Activated CD4-positive, alpha-beta T cell treated with anti-CD3 and anti-CD28 coated beads, Interleukin-2, amount 10 ng/mL, durations not matched to agents 7 days and 5 days (primary cell): ENCODE measurements around the gene SHOX. TPM values are rescaled to one million over a fixed set of nuclear protein-coding genes. Genes with fewer than 3 reads are reported as not detected.

Source experiments
- CTCF ChIA-PET: fragments of 350-600 bp; sonication (Branson Sonifier 250); formaldehyde crosslinking; loops from one replicate; lab custom pipeline; 2021; ENCODE audit warnings: antibody characterized with exemption; lab: Charles Lee
- POLR2A ChIA-PET: fragments of 350-600 bp; sonication (Branson Sonifier 250); formaldehyde crosslinking; loops from one replicate; lab custom pipeline; 2021; ENCODE audit warnings: antibody characterized with exemption; lab: Charles Lee
- DNase-seq: peaks from one replicate; pipeline ENCODE4 v3.0.0-alpha.2; 2020
- H3K27ac Mint-ChIP-seq: one replicate; pipeline ENCODE4 v1.8.0; 2021; ENCODE audit warnings: mild to moderate bottlenecking, moderate library complexity, mixed read lengths
- H3K27me3 Mint-ChIP-seq: one replicate; pipeline ENCODE4 v1.8.0; 2021; ENCODE audit warnings: mixed read lengths
- H3K36me3 Mint-ChIP-seq: one replicate; pipeline ENCODE4 v1.8.0; 2021; ENCODE audit warnings: low read depth, mixed read lengths
- H3K4me1 Mint-ChIP-seq: one replicate; pipeline ENCODE4 v1.8.0; 2021; ENCODE audit warnings: mixed read lengths
- H3K4me3 Mint-ChIP-seq: one replicate; pipeline ENCODE4 v1.8.0; 2021; ENCODE audit warnings: mild to moderate bottlenecking, moderate library complexity, mixed read lengths
- H3K9me3 Mint-ChIP-seq: one replicate; pipeline ENCODE4 v1.8.0; 2021; ENCODE audit warnings: mixed read lengths
- total RNA-seq, 2 experiments: library from RNA; stranded (reverse); gene quantifications; one replicate each; pipeline ENCODE4 v1.2.3, GENCODE V29; 2021

SHOX gene
- total RNA-seq, 2 experiments from 2014 or later: not detected

DNA sequence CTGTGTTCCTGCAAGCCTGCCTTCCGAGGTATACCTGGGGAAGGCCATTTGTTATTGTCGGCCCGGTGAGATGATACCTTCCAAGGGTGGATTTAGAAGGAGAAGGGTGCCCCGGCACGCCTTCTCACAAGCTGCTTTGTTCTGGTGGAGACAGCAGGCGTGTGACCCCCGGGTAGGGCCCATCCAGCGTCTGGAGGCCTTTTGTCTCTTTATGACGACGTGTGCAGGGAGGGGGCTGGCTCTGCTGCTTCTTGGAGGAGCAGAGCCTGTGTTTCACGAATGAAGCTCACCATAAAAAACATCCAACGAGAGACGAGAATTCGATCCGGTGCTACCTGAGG lies 45.3 kb downstream of the SHOX start:
- Mint-ChIP-seq H3K36me3 (peaks cover 2% of the 10 kb centered on the region), H3K27me3 (no peaks in the 10 kb centered on the region), H3K4me3 (no peak overlapping the region), H3K9me3 (peaks cover 8% of the 10 kb centered on the region), H3K4me1 (no peaks in the 10 kb centered on the region), H3K27ac (no peak overlapping the region)
- DNase-seq: no peak
- ChIA-PET POLR2A (no interaction called here), CTCF (no interaction called here)

- H3K9me3 Mint-ChIP-seq: peaks cover 16% of the 10 kb centered on the region
- no peaks in the 10 kb centered on the region for H3K4me1 Mint-ChIP-seq
- ChIA-PET POLR2A (no interaction called here), CTCF (no interaction called here)
- no peak overlapping the region for H3K27ac Mint-ChIP-seq
- H3K4me3 Mint-ChIP-seq: no peak overlapping the region
- no peaks in the 10 kb centered on the region for H3K27me3 Mint-ChIP-seq
- no peak for DNase-seq
- H3K36me3 Mint-ChIP-seq: peaks cover 2% of the 10 kb centered on the region
These were observed 46.8 kb downstream of the SHOX start for GRCh38 chrX:677376-677775.

- H3K4me3 Mint-ChIP-seq: no peak overlapping the region
- peaks cover 16% of the 10 kb centered on the region for H3K9me3 Mint-ChIP-seq
- POLR2A ChIA-PET: no interaction called here
- H3K27me3 Mint-ChIP-seq: no peaks in the 10 kb centered on the region
- H3K36me3 Mint-ChIP-seq: peaks cover 2% of the 10 kb centered on the region
- H3K4me1 Mint-ChIP-seq: no peaks in the 10 kb centered on the region
- no peak for DNase-seq
- CTCF ChIA-PET: no interaction called here
- H3K27ac Mint-ChIP-seq: no peak overlapping the region
These were observed 48.8 kb downstream of the SHOX start for GRCh38 chrX:679291-679979.

GRCh38 chrX:680062-680461 lies 49.5 kb downstream of the SHOX start:
- Mint-ChIP-seq H3K27ac (no peak overlapping the region), H3K4me1 (no peaks in the 10 kb centered on the region), H3K4me3 (no peak overlapping the region), H3K27me3 (no peaks in the 10 kb centered on the region), H3K36me3 (peaks cover 2% of the 10 kb centered on the region), H3K9me3 (peaks cover 16% of the 10 kb centered on the region)
- no peak for DNase-seq
- ChIA-PET CTCF (no interaction called here), POLR2A (no interaction called here)

DNA sequence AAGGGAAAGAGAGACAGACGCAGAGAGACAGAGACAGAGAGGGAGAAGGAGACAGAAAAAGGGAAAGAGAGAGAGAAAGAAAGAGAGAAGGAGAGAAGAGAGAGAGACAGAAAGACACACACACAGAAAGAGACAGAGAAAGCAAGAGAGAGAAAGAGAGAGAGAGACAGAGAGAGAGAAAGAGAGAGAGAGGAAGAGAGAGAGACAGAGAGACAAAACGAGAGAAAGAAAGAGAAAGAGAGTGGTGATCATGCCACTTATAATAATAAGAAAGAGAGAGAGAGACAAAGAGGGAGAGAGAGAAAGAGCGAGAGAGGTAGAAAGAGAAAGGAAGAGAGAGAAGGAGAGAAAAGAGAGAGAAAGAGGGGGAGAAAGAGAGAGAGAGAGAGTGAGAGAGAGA lies 51.4 kb downstream of the SHOX start:
- Mint-ChIP-seq H3K4me3 (no peak overlapping the region), H3K36me3 (peaks cover 2% of the 10 kb centered on the region), H3K9me3 (peaks cover 16% of the 10 kb centered on the region), H3K27ac (peak overlapping the region; percentile 22), H3K4me1 (no peaks in the 10 kb centered on the region), H3K27me3 (no peaks in the 10 kb centered on the region)
- DNase-seq: no peak
- CTCF ChIA-PET: no interaction called here
- POLR2A ChIA-PET: no interaction called here

- POLR2A ChIA-PET: no interaction called here
- Mint-ChIP-seq H3K4me1 (no peaks in the 10 kb centered on the region), H3K27ac (no peak overlapping the region), H3K36me3 (peaks cover 2% of the 10 kb centered on the region), H3K4me3 (no peak overlapping the region), H3K9me3 (peaks cover 16% of the 10 kb centered on the region), H3K27me3 (no peaks in the 10 kb centered on the region)
- no peak for DNase-seq
- CTCF ChIA-PET: no interaction called here
These were observed 52.3 kb downstream of the SHOX start for GRCh38 chrX:682892-683291.

DNA sequence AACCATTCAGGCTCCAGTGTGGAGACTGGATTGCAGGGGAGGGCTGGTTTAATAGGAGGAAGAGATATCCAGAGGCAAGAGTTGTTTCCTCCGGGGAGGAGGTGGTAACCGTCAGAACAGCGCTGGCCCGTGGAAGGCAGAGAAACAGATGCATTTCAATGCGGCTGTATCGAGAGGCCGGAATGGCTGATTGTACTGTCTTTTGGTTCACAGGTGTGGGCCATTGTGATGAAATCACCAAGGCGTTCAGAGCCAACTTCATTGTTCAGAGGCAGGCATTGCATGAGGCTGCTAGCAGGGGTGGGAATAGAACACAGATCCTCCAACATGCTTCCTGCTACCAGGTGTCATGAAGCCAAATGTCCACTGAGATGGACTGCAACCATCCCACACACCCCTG lies 53.0 kb downstream of the SHOX start:
- H3K4me1 Mint-ChIP-seq: no peaks in the 10 kb centered on the region
- peaks cover 2% of the 10 kb centered on the region for H3K36me3 Mint-ChIP-seq
- ChIA-PET CTCF (no interaction called here), POLR2A (no interaction called here)
- H3K27ac Mint-ChIP-seq: no peak overlapping the region
- DNase-seq: no peak
- no peak overlapping the region for H3K4me3 Mint-ChIP-seq
- H3K9me3 Mint-ChIP-seq: peaks cover 16% of the 10 kb centered on the region
- H3K27me3 Mint-ChIP-seq: no peaks in the 10 kb centered on the region

DNA sequence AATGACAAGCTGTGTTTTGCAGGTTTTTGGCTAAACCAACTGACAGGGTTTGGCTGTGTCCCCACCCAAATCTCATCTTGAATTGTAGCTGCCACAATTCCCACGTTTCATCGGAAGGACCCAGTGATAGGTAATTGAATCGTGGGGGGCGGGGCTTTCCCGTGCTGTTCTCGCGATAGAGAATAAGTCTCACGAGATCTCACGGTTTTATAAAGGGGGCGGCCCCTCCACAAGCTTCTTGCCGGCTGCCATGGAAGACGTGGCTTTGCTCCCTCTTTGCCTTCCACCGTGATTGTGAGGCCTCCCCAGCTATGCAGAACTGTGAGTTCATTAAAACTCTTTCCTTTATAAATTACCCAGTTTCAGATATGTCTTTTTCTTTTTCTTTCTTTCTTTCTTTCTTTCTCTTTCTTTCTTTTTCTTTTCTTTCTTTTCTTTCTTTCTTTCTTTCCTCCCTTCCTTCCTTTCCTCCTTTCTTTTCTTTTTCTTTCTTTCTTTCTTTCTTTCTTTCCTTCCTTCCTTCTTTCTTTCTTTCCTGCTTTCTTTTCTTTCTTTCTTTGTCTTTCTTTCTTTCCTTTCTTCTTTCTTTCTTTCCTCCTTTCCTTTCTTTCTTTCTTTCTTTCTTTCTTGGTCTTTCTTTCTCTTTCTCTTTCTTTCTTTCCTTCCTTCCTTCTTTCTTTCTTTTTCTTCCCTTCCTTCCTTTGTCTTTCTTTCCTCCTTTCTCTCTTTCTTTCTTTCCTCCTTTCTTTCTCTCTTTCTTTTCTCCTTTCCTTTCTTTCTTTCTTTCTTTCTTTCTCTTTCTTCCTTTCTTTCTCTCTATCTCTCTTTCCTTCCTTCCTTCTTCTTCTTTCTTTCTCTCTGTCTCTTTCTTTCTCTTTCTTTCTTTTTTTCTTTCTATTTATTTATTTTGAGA lies 54.8 kb downstream of the SHOX start:
- Mint-ChIP-seq H3K27me3 (no peaks in the 10 kb centered on the region), H3K27ac (no peak overlapping the region), H3K36me3 (no peaks in the 10 kb centered on the region), H3K9me3 (peaks cover 8% of the 10 kb centered on the region), H3K4me1 (no peaks in the 10 kb centered on the region), H3K4me3 (no peak overlapping the region)
- ChIA-PET POLR2A (no interaction called here), CTCF (no interaction called here)
- no peak for DNase-seq

DNA sequence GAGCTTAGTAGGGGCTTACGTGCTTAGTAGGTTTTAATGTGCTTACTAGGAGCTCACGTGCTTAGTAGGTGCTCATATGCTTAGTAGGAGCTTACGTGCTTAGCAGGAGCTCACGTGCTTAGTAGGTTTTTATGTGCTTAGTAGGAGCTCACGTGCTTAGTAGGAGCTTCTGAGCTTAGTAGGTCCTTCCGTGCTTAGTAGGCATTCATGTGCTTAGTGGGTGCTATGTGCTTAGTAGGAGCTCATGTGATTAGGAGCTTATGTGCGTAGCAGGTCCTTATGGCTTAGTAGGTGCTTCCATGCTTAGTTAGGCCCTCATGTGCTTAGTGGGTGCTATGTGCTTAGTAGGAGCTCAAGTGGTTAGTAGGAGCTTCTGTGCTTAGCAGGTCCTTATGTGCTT lies 59.4 kb downstream of the SHOX start:
- H3K9me3 Mint-ChIP-seq: peaks cover 6% of the 10 kb centered on the region

DNA sequence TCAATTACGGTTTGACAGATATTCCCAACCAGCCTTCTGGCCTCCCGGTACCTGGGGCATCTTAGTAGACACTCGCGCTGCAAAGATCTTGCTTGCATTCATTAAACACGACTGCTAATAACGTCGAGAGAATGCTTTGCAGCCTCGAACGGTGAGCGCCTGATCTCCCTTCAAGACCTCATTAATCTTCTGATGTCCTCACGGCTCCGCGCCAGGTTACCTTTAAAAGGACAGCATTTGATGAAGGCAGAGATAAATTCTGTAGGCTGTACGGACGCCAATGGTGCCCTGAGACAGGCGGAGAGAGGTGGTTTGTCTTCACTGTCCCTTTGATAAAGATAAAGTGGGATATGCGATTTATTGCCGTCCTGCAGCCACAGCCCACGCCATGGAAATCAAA lies 64.2 kb downstream of the SHOX start:
- ChIA-PET CTCF (no interaction called here), POLR2A (no interaction called here)
- Mint-ChIP-seq H3K27me3 (no peaks in the 10 kb centered on the region), H3K4me3 (no peak overlapping the region), H3K4me1 (no peaks in the 10 kb centered on the region), H3K9me3 (peaks cover 19% of the 10 kb centered on the region), H3K27ac (no peak overlapping the region), H3K36me3 (no peaks in the 10 kb centered on the region)
- DNase-seq: no peak

More for the DNA sequence above, 59.4 kb downstream of the SHOX start:
- CTCF ChIA-PET: no interaction called here
- H3K4me1 Mint-ChIP-seq: no peaks in the 10 kb centered on the region
- POLR2A ChIA-PET: no interaction called here
- DNase-seq: no peak
- no peaks in the 10 kb centered on the region for H3K27me3 Mint-ChIP-seq
- H3K4me3 Mint-ChIP-seq: no peak overlapping the region
- no peaks in the 10 kb centered on the region for H3K36me3 Mint-ChIP-seq
- no peak overlapping the region for H3K27ac Mint-ChIP-seq

- ChIA-PET CTCF (no interaction called here), POLR2A (no interaction called here)
- Mint-ChIP-seq H3K27me3 (no peaks in the 10 kb centered on the region), H3K4me1 (no peaks in the 10 kb centered on the region), H3K27ac (no peak overlapping the region), H3K36me3 (no peaks in the 10 kb centered on the region), H3K9me3 (peaks cover 23% of the 10 kb centered on the region), H3K4me3 (no peak overlapping the region)
- DNase-seq: no peak
These were observed 67.6 kb downstream of the SHOX start for GRCh38 chrX:698206-698605.

GRCh38 chrX:700936-701335 lies 70.3 kb downstream of the SHOX start:
- Mint-ChIP-seq H3K9me3 (peaks cover 18% of the 10 kb centered on the region), H3K27ac (no peak overlapping the region), H3K27me3 (no peaks in the 10 kb centered on the region), H3K4me1 (no peaks in the 10 kb centered on the region), H3K4me3 (no peak overlapping the region), H3K36me3 (no peaks in the 10 kb centered on the region)
- POLR2A ChIA-PET: no interaction called here
- no peak for DNase-seq
- CTCF ChIA-PET: no interaction called here

DNA sequence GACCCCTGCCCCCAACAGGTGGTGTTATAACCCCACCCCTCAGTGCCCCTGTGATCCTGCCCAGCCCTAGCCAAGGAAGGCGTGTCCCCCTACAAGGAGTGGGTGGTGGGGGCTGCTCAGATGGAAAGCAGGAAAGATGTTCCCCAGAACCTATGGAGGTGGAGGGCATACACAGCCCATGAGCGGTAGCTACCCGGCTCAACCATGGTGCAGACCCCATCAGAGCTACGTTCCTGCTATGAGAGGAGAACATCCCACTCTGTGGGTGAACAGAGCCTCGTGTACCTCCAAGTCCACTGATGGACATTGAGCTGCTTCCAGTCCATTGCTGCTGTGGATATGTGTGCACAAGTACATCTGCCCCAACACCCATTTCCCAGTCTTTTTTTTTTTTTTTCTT lies 71.1 kb downstream of the SHOX start:
- Mint-ChIP-seq H3K9me3 (peaks cover 18% of the 10 kb centered on the region), H3K27ac (no peak overlapping the region), H3K36me3 (no peaks in the 10 kb centered on the region), H3K4me3 (no peak overlapping the region), H3K27me3 (no peaks in the 10 kb centered on the region), H3K4me1 (no peaks in the 10 kb centered on the region)
- POLR2A ChIA-PET: no interaction called here
- CTCF ChIA-PET: no interaction called here
- no peak for DNase-seq
